Neural progenitor cell (in vitro differentiated cells): ENCODE results near the gene TPST2. TPM values are rescaled to one million over a fixed set of nuclear protein-coding genes. Genes with fewer than 3 reads are reported as not detected.

ENCODE experiments used
- DNase-seq: peaks from one replicate; pipeline ENCODE4 v3.0.0-alpha.2; 2016; ENCODE audit warnings: low spot score
- H2AFZ ChIP-seq: fragments of 200-600 bp; sonication (generic); replicated peaks from 2 replicates; pipeline ENCODE4 v1.6.1; 2016; ENCODE audit warnings: antibody characterized with exemption
- H3F3A ChIP-seq: fragments of 200-600 bp; sonication (generic); 2 replicates; pipeline ENCODE4 v1.6.1; 2016; ENCODE audit warnings: antibody characterized with exemption, low read depth
- H3K27ac ChIP-seq: fragments of 200-600 bp; sonication (generic); 2 replicates; pipeline ENCODE4 v1.5.1; 2016; ENCODE audit warnings: mild to moderate bottlenecking
- H3K27me3 ChIP-seq: fragments of 200-600 bp; sonication (generic); 2 replicates; pipeline ENCODE4 v1.6.1; 2016; ENCODE audit warnings: mild to moderate bottlenecking, moderate library complexity
- H3K36me3 ChIP-seq: fragments of 200-600 bp; sonication (generic); 2 replicates; pipeline ENCODE4 v1.5.1; 2016
- H3K4me1 ChIP-seq: fragments of 200-600 bp; sonication (generic); 2 replicates; pipeline ENCODE4 v1.6.1; 2016; ENCODE audit warnings: mixed run types
- H3K4me2 ChIP-seq: fragments of 200-600 bp; sonication (generic); 2 replicates; pipeline ENCODE4 v1.6.1; 2016
- H3K4me3 ChIP-seq: fragments of 200-600 bp; sonication (generic); 2 replicates; pipeline ENCODE4 v1.5.1; 2016
- H3K79me2 ChIP-seq: fragments of 200-600 bp; sonication (generic); 2 replicates; pipeline ENCODE4 v1.6.1; 2016; ENCODE audit warnings: low read depth
- H3K9ac ChIP-seq: fragments of 200-600 bp; sonication (generic); 2 replicates; pipeline ENCODE4 v1.6.1; 2016
- H3K9me3 ChIP-seq: fragments of 200-600 bp; sonication (generic); 2 replicates; pipeline ENCODE4 v1.5.1; 2016; ENCODE audit warnings: low read depth
- H4K20me1 ChIP-seq: fragments of 200-600 bp; sonication (generic); 2 replicates; pipeline ENCODE4 v1.6.1; 2016; ENCODE audit warnings: low read depth
- H3K27ac Mint-ChIP-seq: 3 replicates; pipeline ENCODE4 v1.8.0; 2021; ENCODE audit warnings: mixed read lengths
- H3K27me3 Mint-ChIP-seq: 2 replicates; pipeline ENCODE4 v1.8.0; 2022; ENCODE audit warnings: low read depth, mild to moderate bottlenecking, inconsistent platforms, moderate library complexity, mixed read lengths; ENCODE audit not compliant: insufficient read depth
- H3K36me3 Mint-ChIP-seq: 3 replicates; pipeline ENCODE4 v1.8.0; 2021; ENCODE audit warnings: mixed read lengths
- H3K4me1 Mint-ChIP-seq: 3 replicates; pipeline ENCODE4 v1.8.0; 2021; ENCODE audit warnings: mixed read lengths
- H3K4me3 Mint-ChIP-seq: 3 replicates; pipeline ENCODE4 v1.8.0; 2021; ENCODE audit warnings: mild to moderate bottlenecking, moderate library complexity, mixed read lengths
- H3K9me3 Mint-ChIP-seq: 3 replicates; pipeline ENCODE4 v1.8.0; 2020; ENCODE audit warnings: mixed read lengths
- CTCF ChIP-seq: fragments of 200-600 bp; sonication (generic); IDR thresholded peaks from 2 replicates; pipeline ENCODE4 v1.5.1; 2017; ENCODE audit warnings: antibody characterized with exemption, mild to moderate bottlenecking
- EZH2 ChIP-seq: fragments of 200-600 bp; sonication (generic); IDR thresholded peaks from 2 replicates; pipeline ENCODE4 v1.6.1; 2017; ENCODE audit warnings: antibody characterized with exemption, mild to moderate bottlenecking, moderate library complexity
- EZH2phosphoT487 ChIP-seq: fragments of 200-600 bp; sonication (generic); IDR thresholded peaks from 2 replicates; pipeline ENCODE4 v1.6.1; 2017; ENCODE audit warnings: antibody characterized with exemption
- total RNA-seq: library from RNA; depleted of rRNA; stranded (reverse); fragments of >200 nt; gene quantifications from 2 replicates; pipeline ENCODE4 v1.2.3, GENCODE V29; 2015; ENCODE audit warnings: low replicate concordance

The TPST2 gene
- total RNA-seq, 1 donor from 2014 or later, result 31.7 TPM

DNA sequence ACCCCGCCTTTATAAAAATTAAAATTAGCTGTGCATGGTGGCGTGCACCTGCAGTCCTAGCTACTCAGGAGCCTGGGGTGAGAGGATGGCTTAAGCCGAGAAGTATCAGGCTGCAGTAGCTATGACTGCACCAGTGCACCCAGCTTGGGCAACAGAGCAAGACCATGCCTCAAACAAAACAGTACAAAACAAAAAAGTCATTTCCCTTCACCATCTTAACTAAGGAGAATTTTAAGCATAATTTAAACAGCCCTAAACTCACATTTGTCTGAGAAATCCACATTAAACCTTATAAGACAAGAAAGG lies 54.4 kb downstream of the TPST2 start:
- Mint-ChIP-seq H3K27ac (no peak overlapping the region), H3K27me3 (peaks cover 2% of the 10 kb centered on the region), H3K4me1 (no peaks in the 10 kb centered on the region), H3K9me3 (no peaks in the 10 kb centered on the region), H3K36me3 (peaks cover 10% of the 10 kb centered on the region), H3K4me3 (no peak overlapping the region)
- TF ChIP-seq EZH2, result no peak
- no peak for TF ChIP-seq EZH2phosphoT487
- no peak for TF ChIP-seq CTCF
- Histone ChIP-seq H3K9ac (no peak overlapping the region), H3K4me2 (no peak overlapping the region), H3K4me3 (no peak overlapping the region), H3K9me3 (no peaks in the 10 kb centered on the region), H3K27ac (no peak overlapping the region), H3K27me3 (no peaks in the 10 kb centered on the region), H4K20me1 (no peaks in the 10 kb centered on the region), H2AFZ (no peak overlapping the region), H3K79me2 (no peaks in the 10 kb centered on the region), H3K36me3 (no peaks in the 10 kb centered on the region), H3F3A (no peaks in the 10 kb centered on the region), H3K4me1 (no peaks in the 10 kb centered on the region)
- DNase-seq, result no peak

DNA sequence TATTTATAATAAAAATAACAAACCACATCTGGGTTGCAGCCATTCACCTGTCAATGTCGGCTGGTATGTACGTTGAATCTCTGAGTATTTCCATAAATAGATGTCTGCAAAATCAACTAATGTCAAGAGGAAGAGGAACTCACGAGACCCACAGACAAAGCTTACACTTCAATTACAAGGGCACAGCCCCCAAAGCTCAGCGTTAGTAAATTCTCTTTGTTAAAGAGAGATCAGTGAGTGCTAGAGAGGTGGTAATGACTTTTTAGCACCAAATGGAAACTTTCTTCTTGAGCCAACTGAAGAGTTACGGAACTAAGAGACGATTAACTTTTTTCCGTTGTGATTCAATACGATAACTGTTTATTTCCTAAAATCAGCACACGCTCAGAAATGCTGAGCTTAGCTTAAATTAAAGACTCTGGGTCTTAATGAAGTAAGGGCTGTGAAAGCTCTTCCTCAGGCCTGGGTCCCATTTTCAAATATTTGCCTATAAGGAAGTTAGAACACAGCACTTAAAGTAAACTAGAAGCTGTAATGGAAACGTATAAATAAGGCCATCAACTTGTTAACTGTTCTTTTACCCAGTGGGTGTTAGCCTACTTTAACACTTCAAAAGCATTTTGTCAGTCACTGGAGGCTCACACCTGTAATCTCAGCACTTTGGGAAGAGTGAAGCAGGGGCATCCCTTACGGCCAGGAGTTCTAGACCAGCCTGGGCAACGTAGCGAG lies 54.9 kb downstream of the TPST2 start:
- no peak overlapping the region for H3K27ac Mint-ChIP-seq
- DNase-seq, result no peak
- TF ChIP-seq CTCF (no peak), EZH2 (no peak), EZH2phosphoT487 (no peak)
- Histone ChIP-seq H3K4me2 (no peak overlapping the region), H4K20me1 (no peaks in the 10 kb centered on the region), H3F3A (no peaks in the 10 kb centered on the region), H3K27me3 (no peaks in the 10 kb centered on the region), H3K4me1 (no peaks in the 10 kb centered on the region), H3K79me2 (no peaks in the 10 kb centered on the region), H3K9me3 (no peaks in the 10 kb centered on the region), H3K4me3 (no peak overlapping the region), H3K9ac (no peak overlapping the region), H3K27ac (no peak overlapping the region), H2AFZ (no peak overlapping the region), H3K36me3 (no peaks in the 10 kb centered on the region)
- H3K4me3 Mint-ChIP-seq, result no peak overlapping the region
- no peaks in the 10 kb centered on the region for H3K9me3 Mint-ChIP-seq
- H3K4me1 Mint-ChIP-seq, result no peaks in the 10 kb centered on the region
- H3K27me3 Mint-ChIP-seq, result peaks cover 2% of the 10 kb centered on the region
- peaks cover 13% of the 10 kb centered on the region for H3K36me3 Mint-ChIP-seq

GRCh38 chr22:26534171-26534855 lies 55.6 kb downstream of the TPST2 start:
- Histone ChIP-seq H3K4me3 (no peak overlapping the region), H3F3A (no peaks in the 10 kb centered on the region), H2AFZ (no peak overlapping the region), H3K36me3 (no peaks in the 10 kb centered on the region), H3K79me2 (no peaks in the 10 kb centered on the region), H3K9ac (peak overlapping the region; percentile 45), H3K4me1 (no peaks in the 10 kb centered on the region), H4K20me1 (no peaks in the 10 kb centered on the region), H3K27me3 (no peaks in the 10 kb centered on the region), H3K27ac (no peak overlapping the region), H3K4me2 (no peak overlapping the region), H3K9me3 (no peaks in the 10 kb centered on the region)
- DNase-seq, result no peak
- no peak overlapping the region for H3K27ac Mint-ChIP-seq
- peaks cover 3% of the 10 kb centered on the region for H3K27me3 Mint-ChIP-seq
- H3K9me3 Mint-ChIP-seq, result no peaks in the 10 kb centered on the region
- peaks cover 19% of the 10 kb centered on the region for H3K36me3 Mint-ChIP-seq
- no peaks in the 10 kb centered on the region for H3K4me1 Mint-ChIP-seq
- TF ChIP-seq EZH2 (no peak), CTCF (no peak), EZH2phosphoT487 (no peak)
- no peak overlapping the region for H3K4me3 Mint-ChIP-seq
